DND-41 (cell line): ENCODE measurements around the gene MRFAP1.

Experiments used
- CTCF ChIP-seq: IDR thresholded peaks from 2 replicates; pipeline ENCODE4 v1.5.1; 2012; ENCODE audit warnings: borderline replicate concordance, low read length, moderate library complexity, mild to moderate bottlenecking; ENCODE audit not compliant: poor library complexity, severe bottlenecking; ENCODE audit errors: extremely low read depth
- EZH2 ChIP-seq: IDR thresholded peaks from 3 replicates; pipeline ENCODE4 v1.6.1; 2012; ENCODE audit warnings: borderline replicate concordance, low read depth, mild to moderate bottlenecking, moderate library complexity, low read length, inconsistent platforms; ENCODE audit not compliant: severe bottlenecking

GRCh38 chr4:6663596-6664393 lies 23.3 kb downstream of the MRFAP1 start:
- no peak for TF ChIP-seq CTCF
- TF ChIP-seq EZH2 = no peak
